GM19328 (cell line): Measurements from ENCODE around the gene MRPL1.
"Not testable (repeated sequence)": the region's sequence is repeated elsewhere in the genome, so short reads cannot be mapped to it uniquely, and the experiment has no call there.

Source experiments
- ATAC-seq: cut with Tn5 transposase; IDR thresholded peaks from one replicate; pipeline ENCODE4 v1.9.1; 2021; ENCODE audit warnings: mild to moderate bottlenecking, moderate library complexity; ENCODE audit not compliant: unreplicated experiment

Gene MRPL1

DNA sequence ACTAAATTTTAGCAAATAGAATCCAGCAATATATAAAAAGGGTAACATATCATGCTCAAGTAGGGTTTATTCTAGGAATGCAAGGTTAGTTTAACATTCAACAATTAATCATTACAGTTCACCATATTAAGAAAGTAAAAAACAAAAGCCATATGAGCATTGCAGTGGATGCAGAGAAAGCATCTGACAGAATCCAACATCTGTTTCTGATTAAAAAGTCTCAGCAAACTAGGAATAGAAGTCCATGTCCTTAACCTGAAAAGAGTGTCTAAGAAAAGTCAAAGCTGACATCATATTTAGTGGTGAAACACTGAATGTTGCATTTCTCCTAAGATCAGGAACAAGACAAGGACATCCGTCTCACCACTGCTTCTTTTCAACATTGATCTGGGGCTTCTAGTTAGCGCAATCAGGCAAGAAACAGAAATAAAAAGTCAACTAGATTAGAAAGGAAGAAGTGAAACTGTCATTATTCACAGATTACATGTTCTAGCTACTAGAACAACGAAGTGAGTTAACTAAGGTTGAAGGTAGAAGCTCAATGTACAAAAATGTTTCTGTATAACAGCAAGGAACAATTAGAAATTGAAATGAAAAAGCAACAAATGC lies 49.3 kb downstream of the MRPL1 start:
- no peak for ATAC-seq

DNA sequence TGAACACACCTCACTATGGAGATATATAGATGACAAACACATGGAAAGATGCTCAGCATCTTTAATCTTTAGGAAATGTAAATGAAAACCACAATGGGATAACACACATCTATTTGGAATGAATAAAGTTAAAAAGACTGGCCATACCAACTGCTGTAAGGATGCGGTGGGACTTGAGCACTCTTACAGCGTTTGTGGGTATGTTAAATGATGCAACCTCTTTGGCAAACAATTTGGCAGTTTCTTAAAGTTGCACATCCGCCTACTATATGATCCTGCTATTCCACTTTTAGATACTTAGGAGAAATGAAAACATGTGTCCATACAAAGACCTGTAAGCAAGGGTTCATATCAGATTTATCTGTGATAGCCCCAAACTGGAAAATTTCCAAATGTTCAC lies 50.7 kb downstream of the MRPL1 start:
- no peak for ATAC-seq

DNA sequence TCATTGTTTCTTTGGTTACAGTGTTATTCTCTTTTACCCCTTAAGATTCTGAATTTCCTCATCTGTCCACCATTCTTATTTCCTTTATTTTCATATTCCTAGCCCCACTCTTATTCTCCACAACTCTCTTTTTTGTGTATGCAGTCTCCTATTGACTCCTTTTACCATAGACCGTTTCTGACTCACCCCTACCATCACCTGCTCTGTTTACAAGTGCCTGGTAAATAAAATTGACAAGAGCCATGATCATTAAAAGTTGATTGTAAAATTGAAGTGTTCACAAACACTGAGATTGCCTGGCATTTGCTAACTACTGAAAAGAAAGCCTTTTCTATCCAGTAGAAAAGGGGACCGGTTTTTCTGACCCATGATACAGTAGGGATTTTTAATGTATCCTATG lies 54.4 kb downstream of the MRPL1 start:
- ATAC-seq = no peak

DNA sequence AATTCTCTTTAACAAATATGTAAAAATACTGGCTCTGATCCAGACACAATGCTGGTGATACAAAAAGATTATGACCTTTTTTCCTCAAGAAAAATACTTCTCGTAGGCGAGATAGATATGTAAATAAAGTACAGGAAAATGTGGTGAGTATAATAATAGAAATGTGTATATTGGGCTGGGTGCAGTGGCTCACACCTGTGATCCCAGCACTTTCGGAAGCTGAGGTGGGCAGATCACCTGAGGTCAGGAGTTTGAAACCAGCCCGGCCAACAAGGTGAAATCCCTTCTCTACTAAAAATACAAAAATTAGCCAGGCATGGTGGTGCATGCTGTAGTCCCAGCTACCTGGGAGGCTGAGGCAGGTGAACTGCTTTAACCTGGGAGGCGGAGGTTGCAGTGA lies 55.0 kb downstream of the MRPL1 start:
- ATAC-seq = no peak

DNA sequence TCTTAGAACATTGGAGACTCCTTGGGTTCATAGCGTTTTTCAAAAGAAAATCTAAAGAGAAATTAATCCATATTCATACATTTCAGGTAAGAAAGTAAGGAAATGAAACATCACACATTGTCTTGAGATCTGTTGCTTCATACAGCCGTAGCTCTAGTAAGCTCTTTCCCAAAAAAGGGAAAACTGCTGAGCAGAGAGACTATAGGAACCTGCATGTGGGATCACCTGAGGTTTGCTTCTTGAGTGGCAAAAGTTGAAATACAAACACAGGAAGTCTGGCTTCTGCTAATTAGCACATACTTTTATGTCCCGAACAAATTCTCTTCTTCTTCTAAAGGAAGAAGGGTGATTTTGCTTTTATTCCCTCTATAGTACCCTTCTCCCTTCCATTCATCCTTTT lies 57.7 kb downstream of the MRPL1 start:
- no peak for ATAC-seq

DNA sequence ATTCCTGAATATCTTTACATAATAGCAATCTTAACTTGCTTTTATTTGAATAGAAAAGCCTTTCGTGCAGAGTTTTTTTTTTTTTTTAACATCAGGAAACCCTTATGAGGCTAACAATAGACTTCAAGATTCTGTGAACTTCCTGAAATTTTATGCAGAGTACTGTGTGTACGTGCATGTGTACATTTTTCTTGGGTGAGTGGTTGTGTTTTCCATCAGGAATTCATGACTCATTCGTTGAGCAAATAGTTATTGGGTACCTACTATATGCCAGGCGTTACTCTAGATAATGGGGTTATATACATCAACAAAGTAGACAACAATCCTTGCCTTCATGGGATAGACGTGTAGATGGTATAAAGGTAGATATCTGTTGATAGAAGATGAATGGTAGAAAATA lies 59.1 kb downstream of the MRPL1 start:
- no peak for ATAC-seq

DNA sequence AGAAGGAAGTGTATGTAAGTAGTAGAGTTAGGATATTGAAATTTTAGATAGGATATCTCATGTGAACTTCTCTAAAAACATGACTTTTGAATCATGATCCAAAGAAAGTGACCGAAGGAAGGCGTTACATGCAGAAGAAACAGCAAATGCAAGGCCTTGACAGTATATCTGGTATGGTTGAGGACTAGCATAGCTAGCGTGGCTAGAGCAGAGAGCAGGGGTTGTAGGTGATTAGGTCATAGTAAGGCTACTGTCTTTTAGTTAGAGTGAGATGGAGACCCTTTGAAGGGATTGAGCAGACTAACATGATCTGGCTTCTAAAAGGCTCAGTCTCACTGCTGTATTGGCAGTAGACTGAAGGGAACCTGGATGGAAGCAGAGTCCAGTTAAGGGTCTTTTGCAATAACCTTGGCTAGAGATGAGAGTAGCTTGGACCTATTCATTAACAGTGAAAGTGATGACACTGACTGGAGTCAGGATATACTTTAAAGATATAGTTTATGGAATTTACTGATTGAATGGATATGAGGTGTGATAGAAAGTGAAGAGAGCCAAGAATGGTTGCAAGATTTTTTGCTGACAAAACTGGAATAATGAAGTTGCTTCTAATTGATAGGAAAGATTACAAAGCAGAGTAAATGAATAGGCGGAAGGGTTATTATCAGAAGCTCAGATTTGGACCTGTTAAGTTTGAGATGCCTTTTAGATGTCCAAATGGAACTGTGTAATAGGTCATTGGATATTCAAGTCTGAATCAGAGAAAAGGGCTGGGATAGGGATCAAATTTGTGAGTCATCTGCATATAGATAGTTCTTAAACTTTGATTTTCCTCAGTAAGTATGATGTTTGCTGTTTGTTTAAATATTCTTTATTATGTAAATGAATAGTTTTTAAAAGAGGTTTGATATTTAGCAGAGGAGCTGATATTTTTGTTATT lies 59.8 kb downstream of the MRPL1 start:
- no peak for ATAC-seq

DNA sequence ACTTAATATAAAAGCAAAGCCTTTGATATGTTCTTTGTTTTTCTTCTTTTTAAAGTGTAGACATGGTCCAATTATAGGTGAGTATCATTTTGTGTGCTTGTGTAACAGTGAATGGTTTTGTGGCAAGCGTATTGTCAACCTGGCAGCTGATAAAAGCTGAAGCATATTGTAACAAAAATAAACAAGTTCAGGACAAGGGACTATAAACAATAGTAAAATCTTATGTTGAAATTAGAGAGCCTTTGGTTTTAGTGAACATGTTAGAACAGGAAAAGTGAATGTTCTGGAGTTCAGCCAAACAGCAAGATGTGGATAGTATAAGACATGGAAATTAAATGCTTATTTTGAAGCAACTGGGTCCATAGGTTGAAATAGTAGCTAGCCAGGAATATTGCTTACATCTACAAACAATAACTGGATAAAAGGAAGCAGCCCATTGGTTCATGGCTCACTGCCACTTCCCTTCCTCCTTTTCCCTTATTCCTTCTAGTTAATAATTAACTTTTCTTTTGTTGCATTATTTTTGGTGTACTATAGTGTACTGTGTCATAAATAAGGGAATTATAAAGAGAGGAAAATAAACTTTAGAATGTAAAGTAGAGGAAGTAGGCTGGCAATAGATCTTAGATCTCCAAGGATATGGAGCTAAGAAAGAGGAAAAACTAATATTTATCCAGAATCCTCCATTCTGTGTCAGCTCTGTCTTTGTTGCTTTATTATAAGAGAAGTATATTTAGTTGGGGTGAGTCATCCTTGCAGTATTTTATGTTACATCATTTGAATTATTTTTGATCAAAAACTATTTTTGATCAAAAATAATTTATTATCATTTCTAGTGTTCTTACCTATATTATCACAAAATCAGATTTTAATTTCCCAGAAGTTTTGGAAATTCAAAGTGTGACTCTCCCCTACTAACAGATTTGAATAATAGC lies 65.6 kb downstream of the MRPL1 start:
- ATAC-seq = no peak

DNA sequence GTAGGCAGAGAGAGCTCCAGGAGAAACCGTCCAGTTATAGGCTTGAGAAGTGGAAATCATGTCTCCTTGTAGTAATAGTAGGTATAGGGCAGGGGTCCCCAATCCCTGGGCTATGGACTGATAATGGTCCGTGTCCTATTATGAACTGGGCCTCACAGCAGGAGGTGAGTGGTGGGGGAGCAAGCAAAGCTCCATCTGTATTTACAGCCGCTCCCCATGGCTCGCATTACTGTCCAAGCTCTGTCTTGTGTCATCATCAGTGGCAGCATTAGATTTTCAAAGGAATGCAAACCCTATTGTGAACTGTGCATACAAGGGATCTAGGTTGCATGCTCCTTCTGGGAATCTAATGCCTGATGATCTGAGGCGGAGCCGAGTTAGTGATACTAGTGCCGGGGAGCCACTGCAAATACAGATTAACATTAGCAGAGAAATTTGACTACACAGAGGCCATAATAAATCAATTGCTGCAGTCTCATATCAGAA lies 67.6 kb downstream of the MRPL1 start:
- no peak for ATAC-seq

DNA sequence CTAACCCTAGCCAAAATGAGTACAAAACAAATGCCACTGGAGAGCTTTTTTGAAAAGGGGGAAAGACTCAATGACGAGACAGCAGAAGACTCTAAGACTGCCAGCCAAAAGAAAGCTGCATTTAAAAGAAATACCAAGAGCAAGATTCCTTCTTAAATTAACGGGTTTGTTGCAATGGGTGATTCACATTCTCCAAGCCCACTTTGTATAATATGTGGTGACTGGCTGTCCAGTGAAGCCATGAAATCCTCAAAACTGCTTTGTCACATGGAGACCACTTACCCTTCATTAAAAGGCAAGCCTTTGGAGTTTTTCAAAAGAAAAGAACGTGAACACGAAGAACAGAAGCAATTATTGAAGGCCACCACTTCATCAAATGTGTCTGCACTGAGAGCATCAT lies 68.2 kb downstream of the MRPL1 start:
- ATAC-seq = no peak

DNA sequence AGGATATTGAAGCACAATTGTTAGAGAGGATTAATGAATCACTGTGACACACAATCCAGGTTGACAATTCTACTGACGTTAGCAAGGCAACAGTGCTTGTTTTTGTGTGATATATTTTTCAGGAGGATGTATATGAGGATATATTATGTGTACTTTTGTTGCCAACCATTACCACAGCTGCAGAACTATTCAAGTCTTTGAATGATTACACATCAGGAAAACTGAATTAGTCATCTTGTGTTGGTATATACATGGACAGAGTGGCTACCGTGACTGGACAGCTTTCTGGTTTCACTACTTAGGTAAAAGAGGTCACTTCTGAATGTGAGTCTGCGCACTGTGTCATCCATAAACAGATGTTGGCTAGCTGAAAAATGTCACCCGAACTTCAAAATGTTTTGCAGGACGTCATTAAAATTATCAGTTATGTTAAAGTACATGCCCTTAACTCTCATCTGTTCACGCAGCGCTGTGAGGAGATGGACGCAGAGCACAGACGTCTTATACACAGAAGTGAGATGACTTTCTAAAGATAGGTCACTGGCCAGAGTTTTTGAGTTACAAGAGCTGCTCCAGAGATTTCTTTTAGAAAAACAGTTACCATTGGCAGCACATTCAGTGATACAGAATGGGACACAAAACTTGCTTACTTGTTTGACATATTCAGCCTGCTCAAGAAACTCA lies 69.0 kb downstream of the MRPL1 start:
- ATAC-seq = no peak

DNA sequence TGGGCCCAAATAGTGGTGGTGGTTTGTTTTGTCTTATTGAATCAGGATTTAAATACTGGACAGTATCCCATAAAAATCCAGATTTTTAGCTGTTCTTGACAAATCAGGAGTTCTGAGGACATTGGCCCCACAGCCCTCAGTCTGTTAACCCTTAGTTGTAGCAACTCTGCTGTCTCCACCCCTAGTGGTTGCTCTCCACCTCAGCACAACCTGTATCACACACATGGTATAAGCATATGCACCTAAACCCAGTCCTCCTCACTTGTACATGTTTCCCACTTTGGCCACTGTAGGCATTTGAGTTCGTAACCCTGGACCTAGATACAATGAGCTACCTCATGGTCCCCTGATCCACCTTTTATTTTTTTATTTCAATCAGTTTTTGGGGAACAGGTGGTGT lies 75.9 kb downstream of the MRPL1 start:
- ATAC-seq = no peak

DNA sequence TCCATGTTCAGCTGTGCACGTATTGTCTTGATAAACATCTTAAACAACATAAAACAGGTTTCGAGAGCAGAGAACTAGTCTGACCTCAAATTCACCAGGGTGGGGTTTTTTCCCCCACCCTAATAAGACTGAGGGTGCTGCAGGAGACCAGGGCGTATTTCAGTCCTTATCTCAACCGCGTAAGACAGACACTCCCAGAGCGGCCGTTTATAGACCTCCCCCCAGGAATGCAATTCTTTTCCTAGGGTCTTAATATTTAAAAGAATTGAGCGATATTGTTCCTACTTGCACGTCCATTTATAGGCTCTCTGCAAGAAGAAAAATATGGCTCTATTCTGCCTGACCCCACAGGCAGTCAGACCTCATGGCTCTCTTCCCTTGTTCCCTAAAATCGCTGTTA lies 83.3 kb downstream of the MRPL1 start:
- ATAC-seq = not testable (repeated sequence)

DNA sequence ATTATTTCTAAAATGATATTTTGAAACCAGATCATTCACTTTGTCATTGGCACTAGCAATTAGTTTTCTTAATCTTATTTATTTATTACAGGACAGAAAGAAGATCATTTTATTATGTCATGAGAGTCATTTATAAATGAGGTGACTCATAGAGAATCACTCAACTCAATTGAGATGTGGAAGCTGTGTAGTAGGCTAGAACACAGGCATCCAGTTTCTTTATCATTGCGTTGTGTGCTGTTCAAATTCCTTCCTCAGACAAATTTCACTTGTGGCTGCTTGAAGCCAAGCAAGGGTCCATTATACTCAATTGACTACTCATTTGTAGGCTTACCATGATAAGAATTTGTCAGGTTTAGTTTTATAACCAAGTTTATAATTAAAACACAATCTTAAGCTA lies 87.6 kb downstream of the MRPL1 start:
- no peak for ATAC-seq

DNA sequence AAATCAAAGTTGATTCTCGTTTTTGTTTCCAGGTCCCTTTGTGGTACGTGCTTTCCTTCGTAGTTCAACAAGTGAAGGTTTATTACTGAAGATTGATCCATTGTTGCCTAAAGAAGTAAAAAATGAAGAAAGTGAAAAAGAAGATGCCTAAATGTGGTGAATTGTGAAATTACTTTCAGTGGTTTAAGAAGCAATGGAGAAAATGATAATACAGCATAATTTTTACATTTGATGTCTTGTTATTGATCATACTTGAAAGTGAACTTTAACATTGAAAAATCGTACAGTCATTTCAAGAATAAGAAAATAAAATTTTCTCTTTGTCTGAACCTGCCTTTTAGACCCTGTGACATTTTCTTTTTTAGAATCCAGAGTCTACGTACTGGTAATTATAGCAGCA lies 89.8 kb downstream of the MRPL1 start:
- no peak for ATAC-seq

DNA sequence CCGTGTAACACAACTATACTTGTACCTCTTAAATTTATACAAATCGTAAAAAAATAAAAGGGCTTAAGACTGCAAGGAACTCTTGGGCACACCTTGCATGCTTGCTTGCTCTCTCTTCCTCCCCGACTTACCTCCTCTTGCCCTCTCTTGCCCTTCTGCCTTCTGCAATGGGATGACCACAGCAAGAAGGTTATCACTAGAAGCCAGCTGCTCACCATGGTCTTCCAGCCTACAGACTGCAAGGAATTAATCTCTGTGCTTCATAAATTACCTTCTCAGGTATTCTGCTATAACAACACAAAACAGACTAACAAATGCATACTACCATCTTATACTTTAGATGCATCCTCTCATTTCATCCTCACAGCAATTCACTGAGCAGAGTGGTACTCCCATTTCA lies 92.1 kb downstream of the MRPL1 start:
- no peak for ATAC-seq

DNA sequence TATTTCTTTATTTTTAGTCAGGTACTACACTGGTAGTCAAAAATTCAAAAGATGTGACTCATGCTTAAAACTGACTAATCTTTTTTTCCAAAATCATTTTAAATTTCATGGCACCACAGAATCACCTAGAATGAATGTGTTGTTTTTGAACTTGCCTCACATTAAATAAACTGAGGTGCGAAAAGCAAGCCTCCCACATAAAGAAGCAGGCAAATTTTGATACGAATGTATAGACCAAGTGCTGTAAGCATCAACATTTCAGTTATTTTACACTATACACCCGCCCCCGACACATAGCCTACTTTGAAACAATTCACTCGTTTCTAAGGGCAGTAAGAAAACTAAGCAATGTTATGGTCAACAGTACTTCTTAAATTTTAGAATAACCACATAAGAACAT lies 94.3 kb downstream of the MRPL1 start:
- ATAC-seq = no peak

DNA sequence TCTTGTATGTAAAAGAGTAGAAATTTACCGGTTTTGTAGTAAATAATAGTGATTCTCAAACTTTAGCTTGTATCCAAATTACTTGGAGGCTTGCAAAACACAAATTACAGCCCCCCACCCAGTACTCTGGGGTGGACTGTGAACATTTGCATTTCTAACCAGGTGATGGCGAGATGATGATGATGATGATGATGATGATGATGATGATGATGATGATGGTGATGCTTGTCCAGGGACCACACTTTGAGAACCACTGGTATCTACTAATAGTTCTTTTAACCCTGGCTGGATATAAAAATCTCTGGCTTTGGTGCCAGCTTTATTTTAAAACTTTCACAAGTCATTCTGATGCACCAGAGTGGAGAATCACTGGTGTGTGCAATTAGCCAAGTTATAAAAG lies 96.3 kb downstream of the MRPL1 start:
- ATAC-seq = no peak

DNA sequence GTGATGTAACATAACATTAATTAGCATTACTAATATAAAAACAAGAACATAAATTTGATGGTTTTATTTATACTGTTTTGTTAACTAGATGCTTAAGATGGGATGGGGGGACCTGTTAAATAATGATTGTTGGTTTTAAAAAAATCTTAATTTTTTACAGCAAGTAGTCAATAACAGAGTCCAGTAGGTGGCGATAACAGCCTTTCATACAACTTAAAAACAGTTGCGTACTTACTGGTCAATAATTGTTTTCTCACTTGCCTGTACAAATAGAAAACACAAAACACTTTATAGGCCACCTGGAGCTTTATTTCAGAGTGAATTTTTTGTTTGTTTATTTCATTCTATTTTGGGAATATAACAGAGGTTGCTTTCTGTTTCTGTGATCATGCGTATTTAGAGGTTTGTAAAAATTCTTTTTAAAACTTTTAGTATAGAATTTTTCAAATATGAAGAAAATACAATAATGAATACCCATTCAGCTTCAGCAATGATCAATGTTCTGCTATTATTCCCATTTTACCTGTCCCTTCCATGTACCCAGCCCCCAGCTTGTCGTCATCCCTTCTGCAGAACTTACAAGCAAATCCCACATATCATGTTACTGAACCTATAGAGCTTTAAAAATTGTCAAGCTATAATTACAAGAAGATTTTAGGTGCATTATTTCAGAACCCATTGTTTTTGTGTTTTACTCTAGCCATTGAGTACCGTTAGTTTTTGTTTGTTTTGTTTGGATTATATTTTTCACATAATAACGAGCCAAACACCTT lies 97.1 kb downstream of the MRPL1 start:
- ATAC-seq = no peak

DNA sequence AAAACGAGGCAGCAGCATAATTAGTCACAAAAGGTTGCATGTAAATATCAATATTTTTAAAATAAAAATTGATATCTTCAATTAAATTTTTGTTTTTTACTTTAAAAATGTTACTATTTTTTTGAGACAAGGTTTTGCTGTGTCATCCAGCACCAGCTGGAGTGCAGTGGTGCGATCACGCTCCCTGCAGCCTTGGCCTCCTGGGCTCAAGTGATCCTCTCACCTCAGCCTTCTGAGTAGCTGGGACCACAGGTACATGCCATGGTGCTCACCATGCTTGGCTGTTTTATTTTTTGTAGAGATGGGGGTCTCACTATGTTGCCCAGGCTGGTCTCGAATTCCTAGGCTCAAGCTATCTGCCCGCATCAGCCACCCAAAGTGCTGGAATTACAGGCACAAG lies 97.7 kb downstream of the MRPL1 start:
- no peak for ATAC-seq
